GM23248 (cell line): ENCODE data around the gene PIEZO1.

Experiments used
- EZH2 ChIP-seq: fragments of 200-600 bp; sonication (generic); IDR thresholded peaks from 2 replicates; pipeline ENCODE4 v1.6.1; 2018; ENCODE audit warnings: antibody characterized with exemption, mild to moderate bottlenecking; ENCODE audit not compliant: insufficient read depth, poor library complexity, severe bottlenecking
- EZH2phosphoT487 ChIP-seq: fragments of 200-600 bp; sonication (generic); IDR thresholded peaks from 2 replicates; pipeline ENCODE4 v1.6.1; 2018; ENCODE audit warnings: antibody characterized with exemption, moderate library complexity, mild to moderate bottlenecking, low read depth; ENCODE audit not compliant: insufficient read depth

GRCh38 chr16:88770461-88771293 lies 14.3 kb downstream of the PIEZO1 start:
- TF ChIP-seq EZH2 (no peak), EZH2phosphoT487 (no peak)
